Neural cell (in vitro differentiated cells): ENCODE data around the gene KPRP. TPM values are rescaled to one million over a fixed set of nuclear protein-coding genes. Genes with fewer than 3 reads are reported as not detected.

ENCODE experiments used
- H2AFZ ChIP-seq: fragments of 200-600, 300-800 bp; sonication (generic), shearing (Covaris generic); 2 replicates; pipeline ENCODE4 v1.6.0; 2014; ENCODE audit warnings: low read depth, mild to moderate bottlenecking, antibody characterized with exemption, low read length, moderate library complexity
- H3F3A ChIP-seq: fragments of 200-600 bp; shearing (Covaris generic); 2 replicates; pipeline ENCODE4 v1.6.1; 2016; ENCODE audit warnings: mild to moderate bottlenecking, moderate library complexity, mixed read lengths, antibody characterized with exemption, low read length; ENCODE audit not compliant: insufficient read depth, poor library complexity, severe bottlenecking
- H3K27ac ChIP-seq: fragments of 200-600, 300-800 bp; sonication (generic), shearing (Covaris generic); 2 replicates; pipeline ENCODE4 v1.5.1; 2014; ENCODE audit warnings: mild to moderate bottlenecking, low read length, moderate library complexity
- H3K27me3 ChIP-seq: fragments of 300-800, 200-600 bp; sonication (generic), shearing (Covaris generic); 2 replicates; pipeline ENCODE4 v1.6.0; 2014; ENCODE audit warnings: mild to moderate bottlenecking, low read depth, low read length, moderate library complexity; ENCODE audit not compliant: insufficient read depth
- H3K36me3 ChIP-seq: fragments of 300-800, 200-600 bp; sonication (generic), shearing (Covaris generic); 2 replicates; pipeline ENCODE4 v1.5.1; 2014; ENCODE audit warnings: mild to moderate bottlenecking, antibody characterized with exemption, low read length, moderate library complexity; ENCODE audit not compliant: insufficient read depth
- H3K4me2 ChIP-seq: fragments of 300-800, 200-600 bp; sonication (generic), shearing (Covaris generic); 2 replicates; pipeline ENCODE4 v1.6.0; 2014; ENCODE audit warnings: mild to moderate bottlenecking, low read length
- H3K4me3 ChIP-seq: fragments of 300-800, 200-600 bp; sonication (generic), shearing (Covaris generic); 2 replicates; pipeline ENCODE4 v1.5.1; 2014; ENCODE audit warnings: mild to moderate bottlenecking, low read length, moderate library complexity
- H3K79me2 ChIP-seq: fragments of 200-600 bp; shearing (Covaris generic); replicated peaks from 2 replicates; pipeline ENCODE4 v1.6.0; 2014; ENCODE audit warnings: mild to moderate bottlenecking, low read length, moderate library complexity; ENCODE audit not compliant: insufficient read depth
- H3K9ac ChIP-seq: fragments of 300-800, 200-600 bp; sonication (generic), shearing (Covaris generic); 2 replicates; pipeline ENCODE4 v1.6.1; 2016; ENCODE audit warnings: mild to moderate bottlenecking, low read length, mixed read lengths
- H3K9me2 ChIP-seq: fragments of 200-600 bp; shearing (Covaris generic); 2 replicates; pipeline ENCODE4 v1.6.1; 2016; ENCODE audit warnings: mild to moderate bottlenecking, low read length, mixed read lengths; ENCODE audit not compliant: insufficient read depth
- H3K9me3 ChIP-seq: fragments of 200-600, 300-800 bp; sonication (generic), shearing (Covaris generic); 2 replicates; pipeline ENCODE4 v1.6.1; 2016; ENCODE audit warnings: mild to moderate bottlenecking, mixed run types, low read length, moderate library complexity, mixed read lengths
- H4K20me1 ChIP-seq: fragments of 200-600 bp; shearing (Covaris generic); 2 replicates; pipeline ENCODE4 v1.6.1; 2016; ENCODE audit warnings: mild to moderate bottlenecking, mixed run types; ENCODE audit not compliant: insufficient read depth
- CTCF ChIP-seq: fragments of 450-650 bp; IDR thresholded peaks from 2 replicates; pipeline ENCODE4 v1.5.1; 2014; ENCODE audit warnings: antibody characterized with exemption, mild to moderate bottlenecking, moderate library complexity; ENCODE audit not compliant: poor library complexity, severe bottlenecking
- EP300 ChIP-seq: fragments of 450-650 bp; conservative IDR thresholded peaks from 2 replicates; pipeline ENCODE4 v1.6.1; 2014; ENCODE audit warnings: antibody characterized with exemption, mild to moderate bottlenecking, moderate library complexity; ENCODE audit not compliant: poor library complexity, severe bottlenecking
- EZH2 ChIP-seq: fragments of 200-600, 300-800 bp; shearing (Covaris generic), sonication (generic); IDR thresholded peaks from 2 replicates; pipeline ENCODE4 v1.6.1; 2014; ENCODE audit warnings: antibody characterized with exemption, low read length, borderline replicate concordance, mild to moderate bottlenecking; ENCODE audit not compliant: insufficient read depth, poor library complexity, severe bottlenecking
- MXI1 ChIP-seq: fragments of 450-650 bp; conservative IDR thresholded peaks from 2 replicates; pipeline ENCODE4 v1.6.1; 2014; ENCODE audit warnings: antibody characterized with exemption, mild to moderate bottlenecking; ENCODE audit not compliant: poor library complexity, severe bottlenecking
- POLR2AphosphoS5 ChIP-seq: IDR thresholded peaks from 2 replicates; pipeline ENCODE4 v1.6.1; 2012
- RAD21 ChIP-seq: fragments of 450-650 bp; conservative IDR thresholded peaks from 2 replicates; pipeline ENCODE4 v1.6.1; 2014; ENCODE audit warnings: antibody characterized with exemption, mild to moderate bottlenecking, moderate library complexity
- REST ChIP-seq: IDR thresholded peaks from 2 replicates; pipeline ENCODE4 v1.6.1; 2012; ENCODE audit warnings: borderline replicate concordance
- SMC3 ChIP-seq: fragments of 450-650 bp; conservative IDR thresholded peaks from 2 replicates; pipeline ENCODE4 v1.6.1; 2014; ENCODE audit warnings: antibody characterized with exemption, mild to moderate bottlenecking, moderate library complexity; ENCODE audit not compliant: poor library complexity
- TAF1 ChIP-seq: IDR thresholded peaks from 2 replicates; pipeline ENCODE4 v1.6.1; 2012; ENCODE audit warnings: low read depth
- polyA plus RNA-seq: library from polyadenylated mRNA; depleted of rRNA; stranded (reverse); fragments of >200 nt; gene quantifications from 2 replicates; pipeline ENCODE4 v1.2.3, GENCODE V29; 2014

Gene KPRP
- polyA plus RNA-seq, 1 donor from 2014 or later, result not detected

- TF ChIP-seq EZH2, result no peak
These were observed 4.2 kb upstream of the KPRP start (continued) for GRCh38 chr1:152753586-152753985.

GRCh38 chr1:152756872-152757271 is 953 bp upstream of the KPRP start:
- Histone ChIP-seq H3K4me3 (no peak overlapping the region), H3K9me2 (no peaks in the 10 kb centered on the region), H3K27me3 (no peaks in the 10 kb centered on the region), H3F3A (no peaks in the 10 kb centered on the region), H3K79me2 (no peaks in the 10 kb centered on the region), H3K9me3 (peaks cover 3% of the 10 kb centered on the region), H2AFZ (no peak overlapping the region), H3K27ac (no peak overlapping the region), H3K9ac (no peak overlapping the region), H3K36me3 (no peaks in the 10 kb centered on the region), H4K20me1 (no peaks in the 10 kb centered on the region), H3K4me2 (no peak overlapping the region)
- no peak for TF ChIP-seq EZH2
- TF ChIP-seq MXI1, result no peak
- no peak for TF ChIP-seq POLR2AphosphoS5
- no peak for TF ChIP-seq TAF1
- no peak for TF ChIP-seq CTCF
- no peak for TF ChIP-seq REST
- no peak for TF ChIP-seq SMC3
- no peak for TF ChIP-seq RAD21
- no peak for TF ChIP-seq EP300

- Histone ChIP-seq H3K9me3 (peaks cover 3% of the 10 kb centered on the region), H3K27ac (no peak overlapping the region), H3K36me3 (no peaks in the 10 kb centered on the region), H3K9me2 (no peaks in the 10 kb centered on the region), H3K79me2 (no peaks in the 10 kb centered on the region), H3F3A (no peaks in the 10 kb centered on the region), H2AFZ (no peak overlapping the region), H3K4me3 (no peak overlapping the region), H3K9ac (no peak overlapping the region), H4K20me1 (no peaks in the 10 kb centered on the region), H3K4me2 (no peak overlapping the region), H3K27me3 (no peaks in the 10 kb centered on the region)
- TF ChIP-seq EZH2, result no peak
- no peak for TF ChIP-seq RAD21
These were observed 811 bp downstream of the KPRP start for GRCh38 chr1:152758636-152759035.
